Mucosa of gallbladder (tissue), 1 donor: Measurements from ENCODE around the gene GATA1. TPM values are rescaled to one million over a fixed set of nuclear protein-coding genes. Genes with fewer than 3 reads are reported as not detected.

Experiments
- DNase-seq: peaks from one replicate; pipeline ENCODE4 v3.0.0-alpha.2; 2020; ENCODE audit warnings: low spot score
- total RNA-seq: library from RNA; stranded (reverse); gene quantifications from one replicate; pipeline ENCODE4 v1.2.1, GENCODE V29; 2021
- donor health status: DM: no; HTN: no; CAD: no.

Gene GATA1
- 0.98 TPM for total RNA-seq

- DNase-seq = no peak
Observed at GRCh38 chrX:48786341-48786800, at the start of gene GATA1. GATA1 (plus strand) TSS chrX:48786590; CDS start chrX:48791110, 4,520 bp downstream.

- DNase-seq = no peak
Observed at GRCh38 chrX:48736878-48737212, 49.5 kb upstream of the GATA1 start.

GRCh38 chrX:48737213-48737938, 49.0 kb upstream of the GATA1 start:
- peak; percentile 94 for DNase-seq

GRCh38 chrX:48737940-48738339, 48.5 kb upstream of the GATA1 start:
- DNase-seq = no peak

- no peak for DNase-seq
Observed at GRCh38 chrX:48741834-48742233, 44.6 kb upstream of the GATA1 start.

DNA sequence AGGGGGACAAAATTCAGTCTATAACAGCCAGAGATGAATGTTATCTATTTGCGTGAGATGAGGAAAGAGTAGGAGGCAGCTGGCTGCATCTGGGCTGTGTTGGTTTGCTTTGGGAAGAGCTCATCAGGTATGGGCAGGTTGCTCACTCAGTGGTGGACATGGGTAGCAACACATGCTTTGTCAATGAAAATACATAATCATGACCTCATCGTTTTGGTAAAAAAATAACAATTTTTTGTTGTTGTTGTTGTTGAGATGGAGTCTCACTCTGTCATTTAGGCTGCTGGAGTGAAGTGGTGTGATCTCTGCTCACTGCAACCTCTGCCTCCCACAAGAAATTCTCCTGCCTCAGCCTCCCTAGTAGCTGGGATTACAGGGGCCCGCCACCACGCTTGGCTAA, 41.2 kb upstream of the GATA1 start:
- DNase-seq = no peak

- no peak for DNase-seq
Observed at GRCh38 chrX:48747415-48748016, 38.9 kb upstream of the GATA1 start.

DNA sequence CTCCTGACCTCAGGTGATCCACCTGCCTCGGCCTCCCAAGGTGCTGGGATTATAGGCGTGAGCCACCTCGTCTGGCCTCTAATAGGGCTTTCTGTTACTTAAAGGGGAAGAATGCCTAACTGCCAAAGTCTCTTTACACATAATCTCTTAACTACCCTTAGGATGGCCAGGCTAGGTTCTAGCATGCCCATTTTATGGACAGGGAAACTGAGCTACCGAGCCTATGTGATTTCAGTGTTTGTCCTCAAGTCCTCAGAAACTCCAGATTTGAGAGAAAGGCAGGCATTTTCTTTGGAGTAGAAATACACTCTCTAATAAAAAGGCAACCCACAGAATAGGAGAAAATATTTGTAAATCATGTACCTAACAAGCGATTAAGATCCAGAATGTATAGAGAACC, 37.2 kb upstream of the GATA1 start:
- DNase-seq = no peak

DNA sequence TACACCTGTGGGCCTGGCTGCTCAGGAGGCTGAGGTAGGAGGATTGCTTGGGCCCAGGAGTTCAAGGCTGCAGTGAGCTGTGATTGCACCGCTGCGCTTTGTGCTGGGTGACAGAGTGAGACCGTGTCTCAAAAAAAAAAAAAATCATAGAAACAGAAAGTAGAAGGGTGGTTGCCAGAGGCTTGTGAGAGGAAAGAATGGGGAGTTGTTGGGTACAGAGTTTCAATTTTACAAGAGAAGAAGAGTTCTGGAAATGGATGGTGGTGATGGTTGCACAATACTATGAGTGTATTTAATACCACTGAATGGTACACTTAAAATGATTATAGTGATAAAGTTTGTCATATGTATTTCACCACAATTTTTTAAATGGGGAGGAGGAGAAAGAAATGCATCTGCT, 35.0 kb upstream of the GATA1 start:
- DNase-seq = no peak

DNA sequence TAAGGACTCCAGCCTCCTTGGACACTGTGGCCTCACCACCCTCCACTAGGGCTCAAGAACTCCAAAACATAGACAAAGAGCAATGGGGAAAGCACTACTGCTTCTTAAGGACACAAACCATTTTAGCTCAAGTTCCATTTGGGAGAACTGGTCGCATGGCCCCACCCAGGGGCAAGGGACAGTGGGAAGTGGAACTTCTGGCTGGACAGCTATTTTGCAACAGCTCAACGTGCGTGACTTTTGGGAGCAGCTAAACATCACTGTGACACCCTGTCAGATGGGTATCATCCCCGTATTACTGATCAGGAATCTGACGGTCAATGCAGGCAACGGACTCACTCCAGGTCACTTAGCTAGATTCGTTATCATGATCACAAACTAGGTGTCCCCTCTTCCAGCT, 33.9 kb upstream of the GATA1 start:
- no peak for DNase-seq

- DNase-seq = no peak
Observed at GRCh38 chrX:48753708-48754228, 32.6 kb upstream of the GATA1 start.

DNA sequence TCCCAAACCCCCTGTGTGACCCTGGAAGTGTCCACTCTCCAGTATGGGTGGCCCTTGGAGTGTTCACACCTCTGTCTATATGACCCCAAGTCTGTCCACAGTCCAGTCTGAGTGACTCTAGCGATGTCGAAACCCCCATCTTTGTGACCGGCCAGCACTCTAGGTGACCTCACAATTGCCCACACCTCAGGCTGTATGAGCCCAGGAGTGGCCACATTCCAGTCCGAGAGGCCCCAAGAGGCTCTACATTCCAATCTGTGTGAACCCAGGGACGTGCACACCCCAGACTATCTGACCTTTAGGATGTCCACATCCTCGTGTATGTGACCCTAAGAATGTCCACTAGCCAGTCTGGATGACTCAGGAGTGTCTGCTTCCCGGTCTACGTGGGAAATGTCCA, 32.2 kb upstream of the GATA1 start:
- no peak for DNase-seq

GRCh38 chrX:48761674-48762471, 24.5 kb upstream of the GATA1 start, which contains the start of gene GLOD5:
GLOD5 (plus strand) TSS chrX:48761747; CDS start chrX:48761791, 44 bp downstream.
- peak; percentile 39 for DNase-seq

DNA sequence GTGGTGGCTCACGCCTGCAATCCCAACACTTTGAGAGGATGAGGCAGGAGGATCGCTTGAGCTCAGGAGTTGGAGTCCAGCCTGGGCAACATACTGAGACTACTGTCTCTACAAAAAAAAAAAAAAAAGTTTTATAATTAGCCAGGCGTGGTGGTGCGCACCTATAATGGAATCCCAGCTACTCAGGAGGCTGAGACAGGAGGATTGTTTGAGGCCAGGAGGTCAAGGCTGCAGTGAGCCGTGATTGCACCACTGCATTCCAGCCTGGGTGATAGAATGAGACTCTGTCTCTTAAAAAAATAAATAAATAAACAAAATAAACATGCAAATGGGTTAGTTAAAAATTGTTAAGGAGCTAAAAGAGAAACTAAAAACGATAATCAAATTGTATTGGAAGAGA, 17.2 kb upstream of the GATA1 start:
- DNase-seq = no peak

- DNase-seq = no peak
Observed at GRCh38 chrX:48770296-48770695, 16.1 kb upstream of the GATA1 start.

DNA sequence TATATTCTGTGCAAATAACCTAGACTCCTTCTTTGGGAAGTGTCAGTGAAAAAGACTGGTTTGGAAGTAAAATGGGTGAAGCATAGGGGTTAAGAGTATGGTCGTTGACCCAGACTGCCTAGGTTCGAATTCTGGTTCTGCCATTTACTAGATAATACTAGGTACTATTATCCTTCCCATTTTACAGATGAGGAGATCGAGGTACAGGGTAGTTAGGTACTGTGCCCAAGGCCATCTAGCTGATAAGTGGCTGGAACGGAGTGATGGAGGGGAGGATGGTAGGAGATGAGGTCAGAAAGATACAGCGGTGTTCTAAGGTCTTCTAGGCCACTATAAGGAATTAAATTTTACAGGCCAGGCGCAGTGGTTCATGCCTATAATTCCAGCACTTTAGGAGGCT, 13.8 kb upstream of the GATA1 start:
- DNase-seq = no peak

DNA sequence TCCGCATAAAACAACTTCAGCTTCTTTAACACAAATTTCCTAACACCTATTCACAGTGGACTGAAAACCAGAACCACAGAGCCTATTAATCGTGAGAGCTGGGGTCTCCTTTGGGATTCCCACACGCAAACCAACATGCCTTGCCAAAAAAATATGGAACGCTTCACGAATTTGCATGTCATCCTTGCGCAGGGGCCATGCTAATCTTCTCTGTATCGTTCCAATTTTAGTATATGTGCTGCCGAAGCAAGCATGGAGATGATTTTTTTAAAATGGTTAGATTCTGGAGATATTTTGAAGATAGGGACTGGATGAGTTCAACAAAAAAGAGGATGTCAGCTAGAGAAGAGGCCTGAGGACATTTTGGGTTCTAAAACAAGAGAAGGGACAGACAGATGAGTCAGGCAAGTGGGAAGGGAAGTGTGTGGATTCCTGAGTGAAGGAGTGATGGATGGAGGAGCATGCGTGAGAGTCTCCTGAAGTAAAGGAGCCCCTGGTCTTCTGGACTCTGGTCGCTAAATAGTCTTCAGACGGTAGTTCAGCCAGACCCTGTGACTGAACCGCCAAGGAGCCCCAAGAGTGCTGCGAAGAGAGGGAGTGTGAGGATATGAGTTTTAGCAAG, 9.5 kb upstream of the GATA1 start:
- no peak for DNase-seq

DNA sequence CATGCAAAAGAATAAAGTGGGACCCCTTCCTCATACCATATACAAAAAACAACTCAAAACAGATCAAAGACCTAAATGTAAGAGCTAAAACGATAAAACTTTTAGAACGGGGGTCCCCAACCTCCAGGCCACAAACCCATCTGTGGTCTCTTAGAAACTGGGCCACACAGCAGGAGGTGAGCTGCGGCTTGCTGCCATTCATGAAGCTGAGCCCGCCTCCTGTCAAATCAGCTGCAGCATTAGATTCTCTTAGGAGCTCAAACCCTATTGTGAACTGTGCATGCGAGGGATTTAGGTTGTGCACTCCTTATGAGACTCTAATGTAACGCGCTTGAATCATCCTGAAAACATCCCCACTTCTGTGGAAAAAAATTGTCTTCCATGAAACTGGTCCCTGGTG, 7.0 kb upstream of the GATA1 start:
- no peak for DNase-seq

- DNase-seq = no peak
Observed at GRCh38 chrX:48781705-48782104, 4.7 kb upstream of the GATA1 start.

DNA sequence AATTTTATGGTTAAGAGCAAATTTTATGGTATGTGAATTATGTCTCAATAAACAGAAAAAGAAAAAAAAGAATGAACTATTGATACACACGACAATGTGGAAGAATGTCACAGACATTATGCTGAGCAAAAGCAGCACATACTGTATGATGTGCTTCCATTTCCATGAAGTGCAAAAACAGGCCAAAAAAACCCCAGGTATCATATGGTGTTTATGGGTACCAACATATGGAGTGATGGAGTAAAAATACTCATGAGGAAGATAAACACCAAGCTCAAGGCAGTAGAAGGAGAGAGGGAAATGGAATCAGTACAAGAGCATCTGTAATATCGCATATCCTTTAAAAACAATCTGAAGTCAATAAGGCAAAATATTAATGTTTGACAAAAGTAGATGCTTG, 4.2 kb upstream of the GATA1 start:
- no peak for DNase-seq

GRCh38 chrX:48782795-48783194, 3.6 kb upstream of the GATA1 start:
- no peak for DNase-seq

GRCh38 chrX:48784726-48785125, 1.7 kb upstream of the GATA1 start:
- DNase-seq = no peak
